Nephron (organoid): ENCODE results near the gene NANP.

Source experiments
- H3K27ac Mint-ChIP-seq, 3 experiments: 2 replicates each; pipeline ENCODE4 v1.8.0; 2020; ENCODE audit warnings: mixed read lengths in 3 of 3, mild to moderate bottlenecking in 2 of 3, moderate library complexity in 1 of 3
- H3K27me3 Mint-ChIP-seq: 2 replicates; pipeline ENCODE4 v1.8.0; 2021; ENCODE audit warnings: low read depth, mild to moderate bottlenecking, moderate library complexity, mixed read lengths
- H3K36me3 Mint-ChIP-seq: 2 replicates; pipeline ENCODE4 v1.8.0; 2020; ENCODE audit warnings: low read depth, mixed read lengths
- H3K4me1 Mint-ChIP-seq: 2 replicates; pipeline ENCODE4 v1.8.0; 2020; ENCODE audit warnings: mixed read lengths
- H3K4me3 Mint-ChIP-seq, 3 experiments: 2 replicates each; pipeline ENCODE4 v1.8.0; 2020; ENCODE audit warnings: mild to moderate bottlenecking in 3 of 3, mixed read lengths in 3 of 3, moderate library complexity in 2 of 3
- H3K9me3 Mint-ChIP-seq: 2 replicates; pipeline ENCODE4 v1.8.0; 2020; ENCODE audit warnings: mixed read lengths
- TF ChIP-seq, protein P1 (sequence below), 3 experiments: fragments of 200-600 bp; sonication (generic); IDR thresholded peaks; one replicate each; pipeline ENCODE4 v1.5.0; 2021; ENCODE audit warnings: antibody characterized with exemption in 3 of 3; ENCODE audit not compliant: unreplicated experiment in 3 of 3

The NANP gene

DNA sequence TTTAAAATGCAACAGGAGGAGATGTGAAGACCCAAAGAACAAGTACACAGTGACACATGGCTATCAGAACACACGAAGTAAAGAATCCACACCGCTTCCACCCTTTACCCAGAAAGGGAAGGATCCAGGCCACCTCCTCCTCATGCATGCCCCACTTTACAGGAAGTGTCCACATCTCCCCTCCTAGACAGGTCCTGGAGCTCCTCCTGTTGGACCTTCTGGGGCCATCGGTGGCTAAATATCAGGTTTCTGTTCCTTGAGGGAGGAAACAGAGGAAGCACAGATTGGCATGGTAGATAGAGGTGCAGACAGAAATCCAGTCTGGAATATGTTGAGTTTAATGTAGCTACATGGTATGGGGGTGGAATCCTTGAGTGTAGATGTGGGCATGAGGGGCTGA, 49.4 kb downstream of the NANP start:
- Mint-ChIP-seq H3K9me3 (no peaks in the 10 kb centered on the region), H3K27me3 (no peaks in the 10 kb centered on the region), H3K27ac (peak overlapping the region; percentile 18 to 40 (median 26)), H3K4me3 (no peak overlapping the region), H3K4me1 (peaks cover 32% of the 10 kb centered on the region), H3K36me3 (peaks cover 40% of the 10 kb centered on the region)
- TF ChIP-seq, protein P1, sequence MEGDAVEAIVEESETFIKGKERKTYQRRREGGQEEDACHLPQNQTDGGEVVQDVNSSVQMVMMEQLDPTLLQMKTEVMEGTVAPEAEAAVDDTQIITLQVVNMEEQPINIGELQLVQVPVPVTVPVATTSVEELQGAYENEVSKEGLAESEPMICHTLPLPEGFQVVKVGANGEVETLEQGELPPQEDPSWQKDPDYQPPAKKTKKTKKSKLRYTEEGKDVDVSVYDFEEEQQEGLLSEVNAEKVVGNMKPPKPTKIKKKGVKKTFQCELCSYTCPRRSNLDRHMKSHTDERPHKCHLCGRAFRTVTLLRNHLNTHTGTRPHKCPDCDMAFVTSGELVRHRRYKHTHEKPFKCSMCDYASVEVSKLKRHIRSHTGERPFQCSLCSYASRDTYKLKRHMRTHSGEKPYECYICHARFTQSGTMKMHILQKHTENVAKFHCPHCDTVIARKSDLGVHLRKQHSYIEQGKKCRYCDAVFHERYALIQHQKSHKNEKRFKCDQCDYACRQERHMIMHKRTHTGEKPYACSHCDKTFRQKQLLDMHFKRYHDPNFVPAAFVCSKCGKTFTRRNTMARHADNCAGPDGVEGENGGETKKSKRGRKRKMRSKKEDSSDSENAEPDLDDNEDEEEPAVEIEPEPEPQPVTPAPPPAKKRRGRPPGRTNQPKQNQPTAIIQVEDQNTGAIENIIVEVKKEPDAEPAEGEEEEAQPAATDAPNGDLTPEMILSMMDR (IDR thresholded peaks at IDR 0.05; ENCODE audit: unreplicated experiment in 3 of 3): peak in 1 of 3 experiments; percentile 9

DNA sequence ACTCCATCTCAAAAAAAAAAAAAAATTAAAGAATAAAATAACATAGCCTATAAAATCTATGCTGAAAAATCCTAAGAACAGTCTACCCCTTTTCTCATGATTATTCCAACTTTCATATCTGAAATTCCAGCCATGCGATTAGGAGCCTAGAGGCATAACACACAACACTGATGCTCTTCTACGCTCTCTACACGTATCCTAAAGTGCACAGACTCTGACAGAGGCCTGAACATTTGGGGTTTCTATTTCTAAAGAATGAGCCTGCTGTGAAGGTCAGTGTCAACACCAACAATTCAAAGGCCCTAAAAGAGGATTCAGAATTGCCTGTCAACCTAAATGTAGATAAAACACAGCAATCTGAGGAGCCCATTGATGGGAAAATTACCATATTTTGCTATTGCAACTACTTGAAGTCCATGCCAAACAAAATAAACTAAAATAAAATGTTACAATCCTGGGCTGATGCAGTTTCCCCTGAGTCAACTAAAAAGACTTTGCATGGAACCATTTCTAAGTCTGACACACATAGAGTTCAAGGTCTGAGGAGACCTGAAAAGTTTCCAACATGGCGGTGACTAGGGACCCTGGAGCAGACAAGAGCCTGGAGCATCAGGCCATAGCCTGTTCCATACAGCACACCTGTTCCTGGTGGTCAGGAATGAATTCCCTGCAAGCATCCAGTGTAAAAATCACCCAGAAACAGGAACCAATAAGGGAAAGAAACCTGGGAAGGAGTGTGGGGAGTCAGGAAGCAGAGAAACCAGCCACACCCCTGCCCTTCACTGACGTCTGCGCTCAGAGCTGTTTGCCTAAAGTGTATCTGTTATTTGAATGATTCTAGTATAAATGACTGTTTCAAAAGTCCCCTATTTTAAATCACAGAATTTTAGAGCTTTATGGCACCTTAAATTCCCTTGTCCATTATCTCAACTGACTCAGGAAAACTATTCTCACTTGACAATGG, 50.2 kb downstream of the NANP start:
- Mint-ChIP-seq H3K4me3 (no peak overlapping the region), H3K27me3 (no peaks in the 10 kb centered on the region), H3K9me3 (no peaks in the 10 kb centered on the region), H3K36me3 (peaks cover 40% of the 10 kb centered on the region), H3K4me1 (peaks cover 28% of the 10 kb centered on the region), H3K27ac (peak overlapping the region; percentile 18 to 47 (median 40))
- TF ChIP-seq, protein P1 (IDR thresholded peaks at IDR 0.05; ENCODE audit: unreplicated experiment in 3 of 3): no peak

DNA sequence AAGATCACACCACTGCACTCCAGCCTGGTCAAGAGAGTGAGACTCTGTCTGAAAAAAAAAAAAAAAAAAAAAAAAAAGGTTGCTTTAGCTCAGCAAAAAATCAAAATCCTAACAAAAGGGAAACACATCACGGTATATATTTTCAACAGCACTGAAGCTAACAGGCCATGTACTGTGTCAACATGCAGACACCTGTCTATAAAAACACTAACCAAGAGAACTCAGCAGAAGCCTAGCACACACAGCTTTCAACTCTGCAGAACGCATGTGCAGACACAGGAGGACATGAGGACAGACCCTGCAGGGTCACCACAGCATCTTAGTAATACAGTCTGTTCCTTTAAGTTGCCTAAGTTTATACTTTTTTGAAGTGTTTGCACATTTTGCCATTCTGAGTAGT, 52.0 kb downstream of the NANP start:
- Mint-ChIP-seq H3K9me3 (no peaks in the 10 kb centered on the region), H3K27me3 (no peaks in the 10 kb centered on the region), H3K4me3 (no peak overlapping the region), H3K4me1 (peaks cover 28% of the 10 kb centered on the region), H3K27ac (peak overlapping the region in 1 of 3 experiments; percentile 59), H3K36me3 (peaks cover 52% of the 10 kb centered on the region)
- TF ChIP-seq, protein P1 (IDR thresholded peaks at IDR 0.05; ENCODE audit: unreplicated experiment in 3 of 3): no peak

DNA sequence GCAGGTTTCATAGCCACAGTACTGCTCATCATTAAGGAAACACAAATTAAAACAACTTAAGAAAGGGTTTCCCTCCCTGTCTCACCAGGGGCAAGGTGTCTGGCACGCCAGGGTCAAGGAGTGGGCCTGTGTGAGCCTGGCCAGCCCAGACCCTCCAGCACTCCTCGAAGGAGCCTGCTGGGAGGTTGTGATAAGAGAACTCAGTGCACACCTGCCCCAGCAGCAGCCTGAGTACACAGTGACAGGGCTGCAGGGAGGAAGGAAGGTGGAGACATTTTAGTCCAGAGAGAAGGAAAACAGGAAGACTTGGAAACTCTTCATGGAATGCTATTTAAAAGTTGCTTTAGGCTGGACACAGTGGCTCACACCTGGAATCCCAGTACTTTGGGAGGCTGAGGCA, 52.6 kb downstream of the NANP start:
- Mint-ChIP-seq H3K36me3 (peaks cover 56% of the 10 kb centered on the region), H3K27ac (peak overlapping the region in 1 of 3 experiments; percentile 59), H3K27me3 (no peaks in the 10 kb centered on the region), H3K4me3 (no peak overlapping the region), H3K9me3 (no peaks in the 10 kb centered on the region), H3K4me1 (peaks cover 30% of the 10 kb centered on the region)
- TF ChIP-seq, protein P1 (IDR thresholded peaks at IDR 0.05; ENCODE audit: unreplicated experiment in 3 of 3): no peak

DNA sequence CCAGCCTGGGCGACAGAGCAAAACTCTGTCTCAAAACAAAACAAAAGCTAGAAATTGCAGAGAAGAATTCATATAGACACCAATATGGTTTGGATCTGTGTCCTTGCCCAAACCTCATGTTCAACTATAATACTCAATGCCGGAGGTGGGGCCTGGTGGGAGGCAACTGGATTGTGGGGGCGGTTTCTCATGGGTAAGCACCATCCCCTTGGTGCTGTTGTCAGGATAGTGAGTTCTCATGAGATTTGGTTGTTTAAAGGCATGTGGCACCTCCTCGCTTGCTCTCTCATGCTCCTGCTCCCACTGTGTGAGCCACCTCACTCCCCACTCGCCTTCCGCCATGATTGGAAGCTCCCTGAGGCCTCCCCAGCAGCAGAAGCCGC, 53.7 kb downstream of the NANP start:
- H3K9me3 Mint-ChIP-seq: peaks cover 4% of the 10 kb centered on the region
- H3K4me3 Mint-ChIP-seq: no peak overlapping the region
- TF ChIP-seq, protein P1 (IDR thresholded peaks at IDR 0.05; ENCODE audit: unreplicated experiment in 3 of 3): no peak
- no peak overlapping the region for H3K27ac Mint-ChIP-seq
- peaks cover 34% of the 10 kb centered on the region for H3K4me1 Mint-ChIP-seq
- no peaks in the 10 kb centered on the region for H3K27me3 Mint-ChIP-seq
- peaks cover 60% of the 10 kb centered on the region for H3K36me3 Mint-ChIP-seq
